Suprapubic skin (tissue), 4 donors: Measurements from ENCODE around the gene JUP. TPM values are rescaled to one million over a fixed set of nuclear protein-coding genes. Genes with fewer than 3 reads are reported as not detected.

Experiments used
- DNase-seq, 2 donors: peaks; one replicate each; pipeline ENCODE4 v3.0.0-alpha.2; 2019; ENCODE audit warnings: low spot score in 2 of 2
- H3K27ac ChIP-seq: fragments of 200-600 bp; sonication (generic); one replicate; pipeline ENCODE4 v1.5.1; 2019
- H3K27me3 ChIP-seq: fragments of 200-600 bp; sonication (generic); one replicate; pipeline ENCODE4 v1.5.1; 2019
- H3K36me3 ChIP-seq: fragments of 200-600 bp; sonication (generic); one replicate; pipeline ENCODE4 v1.5.1; 2019
- H3K4me1 ChIP-seq: fragments of 200-600 bp; sonication (generic); one replicate; pipeline ENCODE4 v1.5.1; 2019
- H3K4me3 ChIP-seq: fragments of 200-600 bp; sonication (generic); one replicate; pipeline ENCODE4 v1.5.1; 2019; ENCODE audit warnings: mild to moderate bottlenecking
- H3K9me3 ChIP-seq: fragments of 200-600 bp; sonication (generic); one replicate; pipeline ENCODE4 v1.5.1; 2019
- EP300 ChIP-seq: sonication (generic); formaldehyde crosslinking; IDR thresholded peaks from one replicate; pipeline ENCODE4 v1.6.1; 2017; ENCODE audit warnings: antibody characterized with exemption
- POLR2A ChIP-seq, 2 donors: fragments of 450-650 bp; IDR thresholded peaks; one replicate each; pipeline ENCODE4 v1.6.1; 2017; ENCODE audit warnings: antibody characterized with exemption in 2 of 2, mild to moderate bottlenecking in 2 of 2, moderate library complexity in 2 of 2
- POLR2AphosphoS5 ChIP-seq, 3 donors: sonication (generic); formaldehyde crosslinking; IDR thresholded peaks; one replicate each; pipeline ENCODE4 v1.6.1; 2017; ENCODE audit warnings: antibody characterized with exemption in 3 of 3
- WGBS: methylation state at CpG from one replicate; pipeline ENCODE4 v1.1.5; 2018; 5-methylcytosine and 5-hydroxymethylcytosine counted together
- total RNA-seq, 4 donors: library from RNA; depleted of rRNA; stranded (reverse); fragments of >200 nt; gene quantifications; one replicate each; pipeline ENCODE4 v1.1.0, GENCODE V29; 2016
- TF ChIP-seq, protein P1 (sequence below), 2 donors: fragments of 200-600 bp in 1 of 2; fragments of 450-650 bp in 1 of 2; sonication (generic) in 1 of 2; IDR thresholded peaks; one replicate each; pipeline ENCODE4 v1.5.1; 2016 to 2019; ENCODE audit warnings: antibody characterized with exemption in 2 of 2, mild to moderate bottlenecking in 1 of 2, moderate library complexity in 1 of 2

The JUP gene
- total RNA-seq, 4 donors from 2014 or later = 1,107 to 2,369 (median 1,992) TPM

DNA sequence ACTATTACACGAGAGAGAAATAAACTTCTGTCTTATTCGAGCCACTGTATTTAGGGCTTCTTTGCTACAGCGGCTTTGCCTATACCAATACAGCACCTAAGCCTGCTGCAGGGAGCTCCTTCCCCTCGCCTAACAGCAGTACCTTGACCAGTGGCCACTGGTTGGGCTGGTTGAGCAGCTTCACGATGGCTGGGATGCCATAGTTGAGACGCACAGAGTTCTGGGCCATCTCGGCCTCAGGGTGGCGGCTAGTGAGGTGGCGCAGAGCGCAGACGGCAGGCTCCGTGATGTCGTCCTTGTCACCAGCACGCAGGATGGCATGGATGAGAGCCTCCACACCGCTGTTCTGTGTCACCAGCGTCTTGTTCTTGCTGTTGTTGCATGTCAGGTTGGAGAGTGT lies 23.7 kb downstream of the JUP start:
- Histone ChIP-seq H3K4me3 (no peak overlapping the region), H3K27me3 (no peaks in the 10 kb centered on the region), H3K27ac (no peak overlapping the region), H3K36me3 (peaks cover 99% of the 10 kb centered on the region), H3K4me1 (no peaks in the 10 kb centered on the region), H3K9me3 (no peaks in the 10 kb centered on the region)
- 80% methylated on average over 6 of the region's 16 CpGs for WGBS
- TF ChIP-seq POLR2AphosphoS5 (IDR thresholded peaks at IDR 0.05) (no peak), POLR2A (IDR thresholded peaks at IDR 0.05) (no peak)
- TF ChIP-seq, protein P1, sequence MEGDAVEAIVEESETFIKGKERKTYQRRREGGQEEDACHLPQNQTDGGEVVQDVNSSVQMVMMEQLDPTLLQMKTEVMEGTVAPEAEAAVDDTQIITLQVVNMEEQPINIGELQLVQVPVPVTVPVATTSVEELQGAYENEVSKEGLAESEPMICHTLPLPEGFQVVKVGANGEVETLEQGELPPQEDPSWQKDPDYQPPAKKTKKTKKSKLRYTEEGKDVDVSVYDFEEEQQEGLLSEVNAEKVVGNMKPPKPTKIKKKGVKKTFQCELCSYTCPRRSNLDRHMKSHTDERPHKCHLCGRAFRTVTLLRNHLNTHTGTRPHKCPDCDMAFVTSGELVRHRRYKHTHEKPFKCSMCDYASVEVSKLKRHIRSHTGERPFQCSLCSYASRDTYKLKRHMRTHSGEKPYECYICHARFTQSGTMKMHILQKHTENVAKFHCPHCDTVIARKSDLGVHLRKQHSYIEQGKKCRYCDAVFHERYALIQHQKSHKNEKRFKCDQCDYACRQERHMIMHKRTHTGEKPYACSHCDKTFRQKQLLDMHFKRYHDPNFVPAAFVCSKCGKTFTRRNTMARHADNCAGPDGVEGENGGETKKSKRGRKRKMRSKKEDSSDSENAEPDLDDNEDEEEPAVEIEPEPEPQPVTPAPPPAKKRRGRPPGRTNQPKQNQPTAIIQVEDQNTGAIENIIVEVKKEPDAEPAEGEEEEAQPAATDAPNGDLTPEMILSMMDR (IDR thresholded peaks at IDR 0.05) = no peak
- no peak for DNase-seq

DNA sequence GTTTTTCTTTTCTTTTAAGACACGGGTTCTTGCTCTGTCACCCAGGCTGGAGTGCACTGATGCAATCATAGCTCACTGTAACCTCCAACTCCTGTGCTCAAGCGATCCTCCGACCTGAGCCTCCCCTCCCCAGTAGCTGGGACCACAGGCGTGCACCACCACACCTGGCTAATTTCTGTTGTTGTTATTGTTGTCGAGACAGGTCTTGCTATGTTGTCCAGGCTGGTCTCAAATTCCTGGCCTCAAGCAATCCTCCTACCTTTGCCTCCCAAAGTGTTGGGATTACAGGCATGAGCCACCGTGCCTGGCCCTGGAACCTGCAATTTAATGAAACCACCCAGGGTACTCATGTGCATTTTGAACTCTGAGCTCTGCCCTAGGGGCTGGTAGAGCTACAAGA lies 24.1 kb downstream of the JUP start:
- Histone ChIP-seq H3K4me3 (no peak overlapping the region), H3K4me1 (no peaks in the 10 kb centered on the region), H3K27me3 (no peaks in the 10 kb centered on the region), H3K9me3 (no peaks in the 10 kb centered on the region), H3K36me3 (peaks cover 99% of the 10 kb centered on the region), H3K27ac (no peak overlapping the region)
- WGBS = 87% methylated on average over 6 of the region's 6 CpGs
- DNase-seq = no peak
- TF ChIP-seq POLR2A (IDR thresholded peaks at IDR 0.05) (no peak), POLR2AphosphoS5 (IDR thresholded peaks at IDR 0.05) (no peak), EP300 (no peak)
- TF ChIP-seq, protein P1 (IDR thresholded peaks at IDR 0.05) = no peak

DNA sequence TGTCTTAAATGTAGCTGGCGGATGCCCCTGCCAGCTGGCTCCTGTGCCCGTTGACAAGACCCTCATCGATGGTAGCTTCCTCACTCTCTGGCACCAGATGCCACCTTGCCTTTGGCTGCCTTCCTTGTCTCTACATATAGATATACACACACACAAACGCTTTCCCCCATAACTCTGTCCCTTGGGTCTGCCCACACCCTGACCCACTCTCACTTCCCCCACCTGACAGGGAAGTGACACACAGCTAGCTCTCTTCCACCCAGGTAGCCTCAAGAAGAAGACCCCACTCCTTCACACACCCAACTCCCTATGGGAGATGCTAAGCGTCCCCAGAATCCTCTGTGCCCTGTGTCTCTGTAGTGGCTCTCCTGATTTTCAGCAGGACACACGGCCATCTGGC lies 25.6 kb downstream of the JUP start:
- no peak overlapping the region for H3K27ac ChIP-seq
- no peaks in the 10 kb centered on the region for H3K9me3 ChIP-seq
- TF ChIP-seq, protein P1 (IDR thresholded peaks at IDR 0.05) = no peak
- TF ChIP-seq POLR2AphosphoS5 (IDR thresholded peaks at IDR 0.05) (no peak), EP300 (no peak), POLR2A (IDR thresholded peaks at IDR 0.05) (no peak)
- H3K36me3 ChIP-seq = peaks cover 99% of the 10 kb centered on the region
- no peak overlapping the region for H3K4me3 ChIP-seq
- H3K27me3 ChIP-seq = no peaks in the 10 kb centered on the region
- no peak for DNase-seq
- no peaks in the 10 kb centered on the region for H3K4me1 ChIP-seq
- 90% methylated on average over 5 of the region's 6 CpGs for WGBS

DNA sequence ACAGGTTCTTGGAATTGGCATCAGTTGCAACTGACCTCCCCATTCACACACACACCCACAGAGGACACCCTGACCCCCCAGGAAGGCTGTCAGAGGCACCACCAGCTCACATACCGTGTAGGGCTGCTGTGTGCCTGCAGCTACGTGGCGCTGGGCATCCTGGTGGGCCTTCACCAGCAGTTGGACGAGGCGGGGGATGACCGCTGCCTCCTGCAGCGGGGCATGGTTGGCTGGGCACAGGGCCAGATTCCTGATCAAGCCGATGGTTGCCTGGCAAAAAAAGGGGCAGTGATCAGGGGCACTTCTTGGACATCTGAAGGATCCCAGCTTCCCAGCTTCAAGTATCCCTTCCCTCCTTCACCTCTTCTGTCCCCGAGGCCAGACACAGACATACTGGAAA lies 27.9 kb downstream of the JUP start:
- TF ChIP-seq POLR2A (IDR thresholded peaks at IDR 0.05) = no peak
- no peak for TF ChIP-seq EP300
- no peak for TF ChIP-seq POLR2AphosphoS5 (IDR thresholded peaks at IDR 0.05)
- TF ChIP-seq, protein P1 (IDR thresholded peaks at IDR 0.05) = no peak

DNA sequence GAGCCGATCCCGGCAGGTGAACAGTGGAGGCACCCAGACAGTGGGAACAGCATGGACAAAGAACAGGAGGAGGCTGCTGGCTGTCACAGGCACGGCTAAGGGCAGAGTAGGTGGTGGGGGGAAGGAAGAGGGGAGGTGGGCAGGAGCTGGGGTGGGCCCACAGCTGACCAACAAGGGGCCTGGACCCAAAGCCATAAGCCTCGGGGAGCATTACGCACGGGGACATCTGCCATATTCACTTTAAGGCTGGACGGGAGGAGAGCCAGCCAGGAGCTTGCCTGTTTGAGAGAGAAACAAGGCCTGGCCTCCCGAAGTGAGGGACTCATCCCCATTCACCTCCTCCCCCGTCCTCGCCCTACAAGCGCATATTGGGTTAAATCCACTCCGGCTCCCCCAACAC lies 32.4 kb downstream of the JUP start:
- no peak for TF ChIP-seq POLR2AphosphoS5 (IDR thresholded peaks at IDR 0.05)
- TF ChIP-seq, protein P1 (IDR thresholded peaks at IDR 0.05) = no peak
- TF ChIP-seq EP300 = no peak
- no peak for TF ChIP-seq POLR2A (IDR thresholded peaks at IDR 0.05)

More for the DNA sequence above, 27.9 kb downstream of the JUP start:
- Histone ChIP-seq H3K4me3 (no peak overlapping the region), H3K4me1 (no peaks in the 10 kb centered on the region), H3K27me3 (no peaks in the 10 kb centered on the region), H3K27ac (no peak overlapping the region), H3K9me3 (no peaks in the 10 kb centered on the region), H3K36me3 (peaks cover 100% of the 10 kb centered on the region)
- no peak for DNase-seq
- WGBS = 83% methylated on average over 4 of the region's 9 CpGs

More for the DNA sequence above, 32.4 kb downstream of the JUP start:
- no peak overlapping the region for H3K27ac ChIP-seq
- H3K36me3 ChIP-seq = peaks cover 55% of the 10 kb centered on the region
- H3K4me3 ChIP-seq = no peak overlapping the region
- WGBS = 77% methylated on average over 12 of the region's 12 CpGs
- H3K4me1 ChIP-seq = no peaks in the 10 kb centered on the region
- no peaks in the 10 kb centered on the region for H3K27me3 ChIP-seq
- H3K9me3 ChIP-seq = no peaks in the 10 kb centered on the region
- no peak for DNase-seq
